ENCODE measurements around the gene GRID2. TPM values are rescaled to one million over a fixed set of nuclear protein-coding genes. Genes with fewer than 3 reads are reported as not detected.

The GRID2 gene
- polyA plus RNA-seq, 2 donors: 0.02 TPM; not detected in 1

GRCh38 chr4:93394545-93395081 is 1090.8 kb downstream of the GRID2 start:
- Histone ChIP-seq H3K9me3 (ENCODE audit: control insufficient read depth in 2 of 2, insufficient read depth in 1 of 2, low read depth in 1 of 2, low read length in 1 of 2) (no peaks in the 10 kb centered on the region), H3K27me3 (ENCODE audit: control insufficient read depth in 1 of 2, insufficient read depth in 2 of 2, low read length in 2 of 2) (no peaks in the 10 kb centered on the region), H3K4me3 (ENCODE audit: low read depth in 1 of 2, low read length in 2 of 2) (no peak overlapping the region), H3K36me3 (ENCODE audit: control insufficient read depth in 2 of 2, insufficient read depth in 2 of 2, low read length in 1 of 2) (no peaks in the 10 kb centered on the region), H3K27ac (ENCODE audit: low read depth in 2 of 2, low read length in 1 of 2) (no peak overlapping the region), H3K4me1 (ENCODE audit: control insufficient read depth in 2 of 2, insufficient read depth in 2 of 2, low read length in 1 of 2) (no peaks in the 10 kb centered on the region)
- 58 to 68% methylated on average over 2 of the region's 2 CpGs for WGBS, 2 donors

- Histone ChIP-seq H3K27ac (ENCODE audit: low read depth in 2 of 2, low read length in 1 of 2) (no peak overlapping the region), H3K36me3 (ENCODE audit: control insufficient read depth in 2 of 2, insufficient read depth in 2 of 2, low read length in 1 of 2) (no peaks in the 10 kb centered on the region), H3K9me3 (ENCODE audit: control insufficient read depth in 2 of 2, insufficient read depth in 1 of 2, low read depth in 1 of 2, low read length in 1 of 2) (no peaks in the 10 kb centered on the region), H3K4me1 (ENCODE audit: control insufficient read depth in 2 of 2, insufficient read depth in 2 of 2, low read length in 1 of 2) (no peaks in the 10 kb centered on the region), H3K4me3 (ENCODE audit: low read depth in 1 of 2, low read length in 2 of 2) (no peak overlapping the region), H3K27me3 (ENCODE audit: control insufficient read depth in 1 of 2, insufficient read depth in 2 of 2, low read length in 2 of 2) (no peaks in the 10 kb centered on the region)
- 84 to 85% methylated on average over 1 of the region's 1 CpG for WGBS, 2 donors
Observed at GRCh38 chr4:93396272-93396671, 1092.5 kb downstream of the GRID2 start.

DNA sequence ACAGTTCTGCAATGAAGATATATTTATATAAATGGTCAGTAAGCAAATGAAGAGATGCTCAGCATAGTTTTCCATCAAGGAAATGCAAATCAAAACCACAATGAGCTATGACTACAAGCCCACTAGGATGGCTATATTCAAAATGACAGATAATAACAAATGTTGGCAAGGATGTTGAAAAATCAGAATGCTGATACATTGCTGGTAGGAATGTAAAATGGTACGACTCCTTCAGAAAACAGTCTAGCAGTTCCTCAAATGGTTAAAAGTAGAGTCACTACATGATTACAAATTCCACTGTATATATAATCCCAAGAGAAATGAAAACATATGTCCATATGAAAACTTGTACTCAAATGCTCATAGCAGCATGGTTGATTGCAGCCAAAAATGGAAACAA is 1099.8 kb downstream of the GRID2 start:
- Histone ChIP-seq H3K4me3 (ENCODE audit: low read depth in 1 of 2, low read length in 2 of 2) (no peak overlapping the region), H3K9me3 (ENCODE audit: control insufficient read depth in 2 of 2, insufficient read depth in 1 of 2, low read depth in 1 of 2, low read length in 1 of 2) (no peaks in the 10 kb centered on the region), H3K4me1 (ENCODE audit: control insufficient read depth in 2 of 2, insufficient read depth in 2 of 2, low read length in 1 of 2) (no peaks in the 10 kb centered on the region), H3K36me3 (ENCODE audit: control insufficient read depth in 2 of 2, insufficient read depth in 2 of 2, low read length in 1 of 2) (no peaks in the 10 kb centered on the region), H3K27me3 (ENCODE audit: control insufficient read depth in 1 of 2, insufficient read depth in 2 of 2, low read length in 2 of 2) (no peaks in the 10 kb centered on the region), H3K27ac (ENCODE audit: low read depth in 2 of 2, low read length in 1 of 2) (no peak overlapping the region)
- 91 to 92% methylated on average over 1 of the region's 1 CpG for WGBS, 2 donors

DNA sequence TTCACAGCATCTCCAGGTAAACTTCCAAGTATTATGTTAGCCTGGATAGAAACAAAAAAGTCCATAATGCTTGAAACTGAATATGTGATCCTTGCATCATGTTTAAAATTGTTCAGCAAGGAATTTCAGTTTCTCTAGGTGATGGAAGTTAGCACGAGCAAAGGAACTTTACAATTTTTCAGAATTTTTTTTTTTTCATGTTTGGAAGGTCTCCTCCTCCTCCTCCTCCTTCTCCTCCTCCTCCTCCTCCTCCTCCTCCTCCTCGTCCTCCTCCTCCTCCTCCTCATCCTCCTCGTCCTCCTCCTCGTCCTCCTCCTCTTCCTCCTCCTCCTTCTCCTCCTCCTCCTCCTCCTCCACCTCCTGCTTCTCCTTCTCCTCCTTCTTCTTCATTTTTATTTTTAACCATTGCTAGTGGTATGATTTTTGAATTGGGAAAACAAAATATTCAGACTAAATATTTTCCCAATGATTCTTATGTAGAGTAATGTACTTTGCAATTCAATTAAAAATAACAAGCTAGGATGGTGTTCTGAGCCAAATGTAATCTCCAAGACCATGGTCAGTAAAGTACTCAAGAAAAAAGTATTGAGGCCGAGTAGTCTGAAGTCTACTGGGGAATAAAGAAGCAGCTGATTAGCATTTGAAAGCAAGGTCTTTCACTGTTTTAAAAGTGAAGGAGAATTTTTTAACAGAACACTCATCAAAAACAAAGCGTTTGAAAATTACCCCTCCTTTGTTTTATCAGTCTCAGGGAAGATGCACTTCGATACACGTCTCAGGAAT is 1103.9 kb downstream of the GRID2 start:
- 65 to 82% methylated on average over 5 of the region's 8 CpGs for WGBS, 2 donors
- no peaks in the 10 kb centered on the region for H3K36me3 ChIP-seq (ENCODE audit: control insufficient read depth in 2 of 2, insufficient read depth in 2 of 2, low read length in 1 of 2)
- H3K4me3 ChIP-seq (ENCODE audit: low read depth in 1 of 2, low read length in 2 of 2): no peak overlapping the region
- no peaks in the 10 kb centered on the region for H3K9me3 ChIP-seq (ENCODE audit: control insufficient read depth in 2 of 2, insufficient read depth in 1 of 2, low read depth in 1 of 2, low read length in 1 of 2)
- no peak overlapping the region for H3K27ac ChIP-seq (ENCODE audit: low read depth in 2 of 2, low read length in 1 of 2)
- no peaks in the 10 kb centered on the region for H3K27me3 ChIP-seq (ENCODE audit: control insufficient read depth in 1 of 2, insufficient read depth in 2 of 2, low read length in 2 of 2)
- H3K4me1 ChIP-seq (ENCODE audit: control insufficient read depth in 2 of 2, insufficient read depth in 2 of 2, low read length in 1 of 2): no peaks in the 10 kb centered on the region

GRCh38 chr4:93409035-93409434 is 1105.3 kb downstream of the GRID2 start:
- Histone ChIP-seq H3K9me3 (ENCODE audit: control insufficient read depth in 2 of 2, insufficient read depth in 1 of 2, low read depth in 1 of 2, low read length in 1 of 2) (no peaks in the 10 kb centered on the region), H3K4me1 (ENCODE audit: control insufficient read depth in 2 of 2, insufficient read depth in 2 of 2, low read length in 1 of 2) (no peaks in the 10 kb centered on the region), H3K27me3 (ENCODE audit: control insufficient read depth in 1 of 2, insufficient read depth in 2 of 2, low read length in 2 of 2) (no peaks in the 10 kb centered on the region), H3K36me3 (ENCODE audit: control insufficient read depth in 2 of 2, insufficient read depth in 2 of 2, low read length in 1 of 2) (no peaks in the 10 kb centered on the region), H3K4me3 (ENCODE audit: low read depth in 1 of 2, low read length in 2 of 2) (no peak overlapping the region), H3K27ac (ENCODE audit: low read depth in 2 of 2, low read length in 1 of 2) (no peak overlapping the region)
- 5 to 7% methylated on average over 1 of the region's 1 CpG for WGBS, 2 donors

- Histone ChIP-seq H3K9me3 (ENCODE audit: control insufficient read depth in 2 of 2, insufficient read depth in 1 of 2, low read depth in 1 of 2, low read length in 1 of 2) (no peaks in the 10 kb centered on the region), H3K4me3 (ENCODE audit: low read depth in 1 of 2, low read length in 2 of 2) (no peak overlapping the region), H3K36me3 (ENCODE audit: control insufficient read depth in 2 of 2, insufficient read depth in 2 of 2, low read length in 1 of 2) (no peaks in the 10 kb centered on the region), H3K27me3 (ENCODE audit: control insufficient read depth in 1 of 2, insufficient read depth in 2 of 2, low read length in 2 of 2) (no peaks in the 10 kb centered on the region), H3K27ac (ENCODE audit: low read depth in 2 of 2, low read length in 1 of 2) (no peak overlapping the region), H3K4me1 (ENCODE audit: control insufficient read depth in 2 of 2, insufficient read depth in 2 of 2, low read length in 1 of 2) (no peaks in the 10 kb centered on the region)
- WGBS, 2 donors: 77 to 91% methylated on average over 1 of the region's 1 CpG
Observed at GRCh38 chr4:93414041-93414550, 1110.3 kb downstream of the GRID2 start.

- H3K36me3 ChIP-seq (ENCODE audit: control insufficient read depth in 2 of 2, insufficient read depth in 2 of 2, low read length in 1 of 2): no peaks in the 10 kb centered on the region
- WGBS, 2 donors: 45 to 46% methylated on average over 4 of the region's 4 CpGs
- no peaks in the 10 kb centered on the region for H3K9me3 ChIP-seq (ENCODE audit: control insufficient read depth in 2 of 2, insufficient read depth in 1 of 2, low read depth in 1 of 2, low read length in 1 of 2)
- H3K4me1 ChIP-seq (ENCODE audit: control insufficient read depth in 2 of 2, insufficient read depth in 2 of 2, low read length in 1 of 2): no peaks in the 10 kb centered on the region
- H3K27me3 ChIP-seq (ENCODE audit: control insufficient read depth in 1 of 2, insufficient read depth in 2 of 2, low read length in 2 of 2): no peaks in the 10 kb centered on the region
- no peak overlapping the region for H3K4me3 ChIP-seq (ENCODE audit: low read depth in 1 of 2, low read length in 2 of 2)
- no peak overlapping the region for H3K27ac ChIP-seq (ENCODE audit: low read depth in 2 of 2, low read length in 1 of 2)
Observed at GRCh38 chr4:93416344-93417128, 1112.8 kb downstream of the GRID2 start.

DNA sequence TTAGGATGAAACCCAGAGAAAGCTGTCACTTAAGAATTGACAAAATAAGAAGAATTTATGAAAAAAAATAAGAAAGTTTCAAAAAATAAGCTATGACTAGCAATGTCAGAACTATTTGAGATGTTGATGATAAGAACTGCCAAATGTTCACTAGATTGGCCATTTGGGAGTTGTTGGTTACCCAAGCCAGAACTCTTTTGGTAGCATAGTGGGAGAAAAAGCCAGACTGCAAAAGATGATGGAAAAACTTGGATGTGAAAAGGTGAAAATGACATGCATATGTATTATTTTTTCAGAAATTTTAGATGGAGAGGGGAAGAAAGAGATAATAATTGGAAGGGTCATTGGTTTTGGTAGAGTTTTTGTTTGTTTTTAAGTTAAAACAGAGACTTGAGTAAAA is 1127.6 kb downstream of the GRID2 start:
- Histone ChIP-seq H3K36me3 (ENCODE audit: control insufficient read depth in 2 of 2, insufficient read depth in 2 of 2, low read length in 1 of 2) (no peaks in the 10 kb centered on the region), H3K4me1 (ENCODE audit: control insufficient read depth in 2 of 2, insufficient read depth in 2 of 2, low read length in 1 of 2) (no peaks in the 10 kb centered on the region), H3K9me3 (ENCODE audit: control insufficient read depth in 2 of 2, insufficient read depth in 1 of 2, low read depth in 1 of 2, low read length in 1 of 2) (peaks cover 0 to 4% of the 10 kb centered on the region in 2 donors), H3K4me3 (ENCODE audit: low read depth in 1 of 2, low read length in 2 of 2) (no peak overlapping the region), H3K27me3 (ENCODE audit: control insufficient read depth in 1 of 2, insufficient read depth in 2 of 2, low read length in 2 of 2) (no peaks in the 10 kb centered on the region), H3K27ac (ENCODE audit: low read depth in 2 of 2, low read length in 1 of 2) (no peak overlapping the region)

DNA sequence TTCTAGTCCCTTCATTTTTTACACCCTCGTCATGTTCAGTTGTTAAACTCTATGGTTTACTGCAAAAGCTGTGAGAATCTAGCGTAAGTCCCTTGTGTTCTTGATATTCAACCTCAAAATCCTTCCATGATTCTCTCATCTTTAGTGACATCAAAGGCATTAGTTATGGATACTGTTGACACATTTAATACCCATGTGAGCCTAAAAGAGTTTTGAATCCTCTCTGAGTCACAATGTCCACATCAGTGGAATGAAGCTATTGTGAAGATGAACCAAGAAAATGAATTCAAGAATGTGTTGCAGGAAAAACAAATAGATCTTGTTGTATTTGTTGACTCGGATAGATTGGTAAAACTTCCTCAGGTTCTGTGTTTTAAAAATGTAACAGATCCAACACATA is 1130.1 kb downstream of the GRID2 start:
- Histone ChIP-seq H3K27me3 (ENCODE audit: control insufficient read depth in 1 of 2, insufficient read depth in 2 of 2, low read length in 2 of 2) (no peaks in the 10 kb centered on the region), H3K4me3 (ENCODE audit: low read depth in 1 of 2, low read length in 2 of 2) (no peak overlapping the region), H3K4me1 (ENCODE audit: control insufficient read depth in 2 of 2, insufficient read depth in 2 of 2, low read length in 1 of 2) (no peaks in the 10 kb centered on the region), H3K27ac (ENCODE audit: low read depth in 2 of 2, low read length in 1 of 2) (no peak overlapping the region), H3K9me3 (ENCODE audit: control insufficient read depth in 2 of 2, insufficient read depth in 1 of 2, low read depth in 1 of 2, low read length in 1 of 2) (peaks cover 0 to 4% of the 10 kb centered on the region in 2 donors), H3K36me3 (ENCODE audit: control insufficient read depth in 2 of 2, insufficient read depth in 2 of 2, low read length in 1 of 2) (no peaks in the 10 kb centered on the region)
- WGBS, 2 donors: 77 to 88% methylated on average over 3 of the region's 3 CpGs
